ENCODE data around the gene TMED9. TPM values are rescaled to one million over a fixed set of nuclear protein-coding genes. Genes with fewer than 3 reads are reported as not detected.

The TMED9 gene
- total and polyA plus RNA-seq, 9 of the 15 experiments (the other 6 are each of a cell fraction or from before 2014, with no cell fraction given), result 43.7 to 301 (median 90.0) TPM

- TF ChIP-seq MAX (CRISPR knock-in tag; IDR thresholded peaks at IDR 0.05) (peak; percentile 62), EHMT2 (IDR thresholded peaks at IDR 0.05) (no peak), CBFB (CRISPR knock-in tag; IDR thresholded peaks at IDR 0.05) (no peak), SAFB2 (IDR thresholded peaks at IDR 0.05; ENCODE audit: borderline replicate concordance, low read depth, low read length, severe bottlenecking) (no peak), SMARCB1 (IDR thresholded peaks at IDR 0.05; ENCODE audit: insufficient read length, low read depth) (no peak), NKRF (IDR thresholded peaks at IDR 0.05; ENCODE audit: borderline replicate concordance) (peak; percentile 67; the same call in 1 of the 2 replicates), HOMEZ (CRISPR knock-in tag; IDR thresholded peaks at IDR 0.05) (no peak), ZBTB12 (CRISPR knock-in tag; IDR thresholded peaks at IDR 0.05) (no peak; the same call in 1 of the 2 replicates), MBD2 (IDR thresholded peaks at IDR 0.05; ENCODE audit: borderline replicate concordance, low read depth) (peak; percentile 43; the same call in 1 of the 2 replicates), PHF20 (IDR thresholded peaks at IDR 0.05; ENCODE audit: partially characterized antibody) (peak; percentile 76), TEAD4 (IDR thresholded peaks at IDR 0.05; ENCODE audit: low read length) (no peak), TEAD4 (CRISPR knock-in tag; IDR thresholded peaks at IDR 0.05; ENCODE audit: borderline replicate concordance) (no peak), NFXL1 (CRISPR knock-in tag; IDR thresholded peaks at IDR 0.05) (no peak), HOXB6 (CRISPR knock-in tag; IDR thresholded peaks at IDR 0.05; ENCODE audit: borderline replicate concordance) (no peak), SRSF7 (optimal IDR thresholded peaks at IDR 0.05; ENCODE audit: low read depth, low read length) (no peak), MTA1 (IDR thresholded peaks at IDR 0.05; ENCODE audit: borderline replicate concordance) (no peak), HDAC2 (IDR thresholded peaks at IDR 0.05) (no peak), SMARCC2 (IDR thresholded peaks at IDR 0.05; ENCODE audit: low read depth) (no peak), ZNF23 (CRISPR knock-in tag; IDR thresholded peaks at IDR 0.05) (no peak), ZNF239 (CRISPR knock-in tag; IDR thresholded peaks at IDR 0.05) (no peak), RHOXF2B (CRISPR knock-in tag; conservative IDR thresholded peaks at IDR 0.05) (no peak), MEF2A (IDR thresholded peaks at IDR 0.05; ENCODE audit: control insufficient read depth, low read depth, low read length) (no peak), CBFA2T3 (IDR thresholded peaks at IDR 0.05) (no peak), GABPA (tag; conservative IDR thresholded peaks at IDR 0.05; ENCODE audit: low read depth) (peak; percentile 58; the same call in 1 of the 2 replicates)
Measured at GRCh38 chr5:177592010-177592834, at the start of gene TMED9 (continued).

All from K562 (cell line).